Activated effector memory CD4-positive, alpha-beta T cell treated with Interleukin-2 at 50 U/mL for 16 hours (primary cell): Measurements from ENCODE around the gene LTB4R.

Experiments used
- DNase-seq: peaks from one replicate; pipeline ENCODE4 v3.0.0-alpha.2; 2020

LTB4R gene

GRCh38 chr14:24304019-24304387 lies 7.3 kb upstream of the LTB4R start:
- DNase-seq = no peak

GRCh38 chr14:24307156-24307574 lies 4.1 kb upstream of the LTB4R start:
- no peak for DNase-seq

- DNase-seq = peak; percentile 33
Observed at GRCh38 chr14:24307575-24308341, 3.5 kb upstream of the LTB4R start, which contains the start of gene CIDEB. Gene CIDEB (minus strand): TSS chr14:24307977. CDS start chr14:24307858, 119 bp downstream.

- DNase-seq = no peak
Observed at GRCh38 chr14:24308342-24309124, 2.8 kb upstream of the LTB4R start.

- no peak for DNase-seq
Observed at GRCh38 chr14:24309538-24310264, 1.6 kb upstream of the LTB4R start, which contains the start of gene LTB4R2. Gene LTB4R2 (plus strand): TSS chr14:24310140. CDS start chr14:24310665, 525 bp downstream.

- DNase-seq = no peak
Observed at GRCh38 chr14:24310265-24310645, 1.0 kb upstream of the LTB4R start.

GRCh38 chr14:24311837-24312615 lies 724 bp downstream of the LTB4R start:
- no peak for DNase-seq

GRCh38 chr14:24312736-24313507 lies 1.6 kb downstream of the LTB4R start:
- DNase-seq = peak; percentile 30

- no peak for DNase-seq
Observed at GRCh38 chr14:24313913-24314312, 2.6 kb downstream of the LTB4R start.

- DNase-seq = no peak
Observed at GRCh38 chr14:24314377-24315193, 3.3 kb downstream of the LTB4R start.

- DNase-seq = no peak
Observed at GRCh38 chr14:24315243-24315806, 4.0 kb downstream of the LTB4R start.

GRCh38 chr14:24315807-24316596 lies 4.7 kb downstream of the LTB4R start:
- DNase-seq = no peak

- no peak for DNase-seq
Observed at GRCh38 chr14:24316597-24316950, 5.3 kb downstream of the LTB4R start.

- DNase-seq = no peak
Observed at GRCh38 chr14:24317141-24317928, 6.0 kb downstream of the LTB4R start.

- DNase-seq = no peak
Observed at GRCh38 chr14:24321212-24321975, 10.1 kb downstream of the LTB4R start.

GRCh38 chr14:24322672-24323071 lies 11.4 kb downstream of the LTB4R start:
- DNase-seq = no peak

GRCh38 chr14:24323341-24323740 lies 12.0 kb downstream of the LTB4R start:
- DNase-seq = no peak

- no peak for DNase-seq
Observed at GRCh38 chr14:24324024-24324423, 12.7 kb downstream of the LTB4R start.
